Transverse colon (tissue), 4 donors: ENCODE measurements around the gene SRRT. TPM values are rescaled to one million over a fixed set of nuclear protein-coding genes. Genes with fewer than 3 reads are reported as not detected.
A peak's percentile ranks its signal among the peaks of the same experiment; 100 is the strongest.

Source experiments
- DNase-seq: peaks from one replicate; pipeline ENCODE4 v3.0.0-alpha.2; 2019
- H3K27ac ChIP-seq, 4 donors: fragments of 200-600 bp; sonication (generic); 2 replicates each; pipeline ENCODE4 v1.5.1; 2016 to 2018; ENCODE audit warnings: inconsistent platforms in 4 of 4
- H3K27me3 ChIP-seq: fragments of 200-600 bp; sonication (generic); 2 replicates; pipeline ENCODE4 v1.5.1; 2017; ENCODE audit warnings: inconsistent platforms
- H3K36me3 ChIP-seq, 4 donors: fragments of 200-600 bp; sonication (generic); 2 replicates each; pipeline ENCODE4 v1.5.1; 2017 to 2019; ENCODE audit warnings: inconsistent platforms in 4 of 4
- H3K4me1 ChIP-seq, 4 donors: fragments of 200-600 bp; sonication (generic); 2 replicates each; pipeline ENCODE4 v1.5.1; 2017 to 2020; ENCODE audit warnings: inconsistent platforms in 4 of 4
- H3K4me3 ChIP-seq, 4 donors: fragments of 200-600 bp; sonication (generic); 1 replicate in 1 of 4; 2 replicates in 3 of 4; pipeline versions ENCODE4 v1.5.1 to v1.6.1; 2017 to 2019; ENCODE audit warnings: inconsistent platforms in 4 of 4
- H3K9me3 ChIP-seq, 2 donors: fragments of 200-600 bp; sonication (generic); 2 replicates each; pipeline ENCODE4 v1.5.1; 2017 to 2019; ENCODE audit warnings: inconsistent platforms in 2 of 2
- CTCF ChIP-seq, 5 experiments: fragments of 200-600 bp in 3 of 5; fragments of 450-650 bp in 2 of 5; sonication (generic) in 3 of 5; IDR thresholded peaks; 1 replicate in 2 of 5; 2 replicates in 3 of 5; pipeline ENCODE4 v1.5.1; 2016 to 2017; ENCODE audit warnings: antibody characterized with exemption in 5 of 5, inconsistent platforms in 3 of 5, mild to moderate bottlenecking in 2 of 5, moderate library complexity in 1 of 5
- EP300 ChIP-seq: sonication (generic); formaldehyde crosslinking; IDR thresholded peaks from one replicate; pipeline ENCODE4 v1.6.1; 2017; ENCODE audit warnings: antibody characterized with exemption, low read depth
- POLR2A ChIP-seq: fragments of 450-650 bp; IDR thresholded peaks from one replicate; pipeline ENCODE4 v1.6.1; 2016; ENCODE audit warnings: antibody characterized with exemption, mild to moderate bottlenecking, moderate library complexity
- POLR2AphosphoS5 ChIP-seq, 3 donors: sonication (generic); formaldehyde crosslinking; IDR thresholded peaks; one replicate each; pipeline ENCODE4 v1.6.1; 2016; ENCODE audit warnings: antibody characterized with exemption in 3 of 3
- WGBS, 2 donors: methylation state at CpG; one replicate each; pipeline ENCODE4 v1.1.5; 2018; ENCODE audit warnings: low coverage in 1 of 2; 5-methylcytosine and 5-hydroxymethylcytosine counted together
- in situ Hi-C, 4 donors: fragments of 200-750 bp; cut with MboI; loops; one replicate each; pipeline versions ENCODE4 v1.15.0 to v1.15.1; 2017; ENCODE audit warnings: low sequenced_read_pairs in 3 of 4, low pct_ligation_motif_present in 1 of 4, low pct_unique_long_range_greater_than_20kb in 1 of 4
- intact Hi-C: fragments of 100-400 bp; cut with DNase I; formaldehyde crosslinking; loops from one replicate; pipeline ENCODE4 v1.15.1; 2023; ENCODE audit warnings: low total_unique reads
- total RNA-seq, 4 donors: library from RNA; depleted of rRNA; stranded (reverse); fragments of >200 nt; gene quantifications; one replicate each; pipeline ENCODE4 v1.1.0, GENCODE V29; 2016

Gene SRRT
- total RNA-seq, 4 donors from 2014 or later, result 64.6 to 217 (median 103) TPM

- no peak overlapping the region for H3K4me3 ChIP-seq
- peaks cover 26 to 42% (median 30%) of the 10 kb centered on the region in 4 donors for H3K4me1 ChIP-seq
- in situ Hi-C loops (no loop called here), intact Hi-C loops (no loop called here)
- peaks cover 0 to 52% (median 24%) of the 10 kb centered on the region in 4 donors for H3K36me3 ChIP-seq
- H3K27ac ChIP-seq, result peak overlapping the region; percentile 94 to 100 (median 96)
- H3K27me3 ChIP-seq, result no peaks in the 10 kb centered on the region
- 50 to 85% methylated on average over 3 to 25 of the region's 25 CpGs for WGBS, 2 donors
- TF ChIP-seq POLR2AphosphoS5 (IDR thresholded peaks at IDR 0.05) (no peak), CTCF (IDR thresholded peaks at IDR 0.05) (no peak), EP300 (no peak), POLR2A (no peak)
- DNase-seq, result no peak
- no peaks in the 10 kb centered on the region for H3K9me3 ChIP-seq
Observed at GRCh38 chr7:100886936-100887515, 12.1 kb downstream of the SRRT start.

GRCh38 chr7:100887516-100888290 lies 12.8 kb downstream of the SRRT start:
- DNase-seq, result peak; percentile 77
- no peak overlapping the region for H3K4me3 ChIP-seq
- in situ Hi-C loops, result no loop called here

GRCh38 chr7:100888291-100888987 lies 13.5 kb downstream of the SRRT start:
- in situ Hi-C loops, result no loop called here
- Histone ChIP-seq H3K4me1 (peaks cover 26 to 42% (median 30%) of the 10 kb centered on the region in 4 donors), H3K27ac (peak overlapping the region; percentile 94 to 100 (median 96)), H3K36me3 (peaks cover 0 to 39% (median 18%) of the 10 kb centered on the region in 4 donors), H3K9me3 (no peaks in the 10 kb centered on the region), H3K4me3 (peak overlapping the region in 3 of 4 donors; percentile 31 to 63 (median 58)), H3K27me3 (no peaks in the 10 kb centered on the region)
- intact Hi-C loops, result no loop called here
- 74% methylated on average over 18 of the region's 18 CpGs; no CpG with 5 or more reads in 1 of the 2 donors for WGBS, 2 donors
- DNase-seq, result no peak
- TF ChIP-seq POLR2A (no peak), EP300 (no peak), CTCF (IDR thresholded peaks at IDR 0.05) (no peak)

More at GRCh38 chr7:100887516-100888290, 12.8 kb downstream of the SRRT start:
- H3K27me3 ChIP-seq, result no peaks in the 10 kb centered on the region
- TF ChIP-seq POLR2A, result no peak
- TF ChIP-seq POLR2AphosphoS5 (IDR thresholded peaks at IDR 0.05), result no peak
- no peak for TF ChIP-seq EP300
- no peak for TF ChIP-seq CTCF (IDR thresholded peaks at IDR 0.05)
- H3K4me1 ChIP-seq, result peaks cover 26 to 42% (median 30%) of the 10 kb centered on the region in 4 donors
- whole genome bisulfite sequencing, 2 donors, result 16 to 45% methylated on average over 3 to 21 of the region's 21 CpGs
- no peaks in the 10 kb centered on the region for H3K9me3 ChIP-seq
- intact Hi-C loops, result no loop called here
- peak overlapping the region; percentile 94 to 100 (median 96) for H3K27ac ChIP-seq
- peaks cover 0 to 45% (median 21%) of the 10 kb centered on the region in 4 donors for H3K36me3 ChIP-seq
